Measurements from ENCODE around the gene WNT6.

DNA sequence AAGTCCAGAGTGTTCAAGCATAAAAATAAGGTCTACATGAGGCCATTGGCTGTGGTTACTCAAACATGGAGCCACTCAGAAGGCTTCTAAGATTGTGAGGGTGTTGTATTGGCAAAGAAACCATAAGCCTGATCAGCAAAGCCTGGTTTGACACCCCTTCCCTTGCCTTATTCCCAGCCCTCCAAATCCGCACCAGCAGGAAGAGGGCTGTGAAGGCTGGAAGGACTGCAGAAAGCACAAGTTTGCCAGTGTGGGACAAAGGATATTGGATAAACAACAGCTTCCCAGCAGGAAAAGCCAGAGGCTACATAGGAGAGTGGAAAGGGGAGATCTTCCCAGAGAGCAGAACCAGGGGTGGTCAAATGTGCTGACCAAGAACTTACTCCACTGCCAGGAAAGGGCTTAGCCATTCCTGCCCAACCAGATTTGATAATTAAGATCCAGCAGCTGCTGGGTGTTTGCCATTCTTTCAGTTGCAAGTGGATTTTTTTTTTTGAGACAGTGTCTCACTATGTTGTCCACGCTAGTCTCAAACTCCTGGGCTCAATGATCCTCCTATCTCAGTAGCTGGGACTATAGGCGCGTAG is 26.5 kb upstream of the WNT6 start:
- TF ChIP-seq, protein P1, sequence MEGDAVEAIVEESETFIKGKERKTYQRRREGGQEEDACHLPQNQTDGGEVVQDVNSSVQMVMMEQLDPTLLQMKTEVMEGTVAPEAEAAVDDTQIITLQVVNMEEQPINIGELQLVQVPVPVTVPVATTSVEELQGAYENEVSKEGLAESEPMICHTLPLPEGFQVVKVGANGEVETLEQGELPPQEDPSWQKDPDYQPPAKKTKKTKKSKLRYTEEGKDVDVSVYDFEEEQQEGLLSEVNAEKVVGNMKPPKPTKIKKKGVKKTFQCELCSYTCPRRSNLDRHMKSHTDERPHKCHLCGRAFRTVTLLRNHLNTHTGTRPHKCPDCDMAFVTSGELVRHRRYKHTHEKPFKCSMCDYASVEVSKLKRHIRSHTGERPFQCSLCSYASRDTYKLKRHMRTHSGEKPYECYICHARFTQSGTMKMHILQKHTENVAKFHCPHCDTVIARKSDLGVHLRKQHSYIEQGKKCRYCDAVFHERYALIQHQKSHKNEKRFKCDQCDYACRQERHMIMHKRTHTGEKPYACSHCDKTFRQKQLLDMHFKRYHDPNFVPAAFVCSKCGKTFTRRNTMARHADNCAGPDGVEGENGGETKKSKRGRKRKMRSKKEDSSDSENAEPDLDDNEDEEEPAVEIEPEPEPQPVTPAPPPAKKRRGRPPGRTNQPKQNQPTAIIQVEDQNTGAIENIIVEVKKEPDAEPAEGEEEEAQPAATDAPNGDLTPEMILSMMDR (IDR thresholded peaks at IDR 0.05), result no peak
- TF ChIP-seq POLR2A (IDR thresholded peaks at IDR 0.05), result no peak
